Measurements from ENCODE around the gene VSTM2B.

The VSTM2B gene

GRCh38 chr19:29612801-29613595, 87.2 kb downstream of the VSTM2B start:
- H3K4me2 ChIP-seq, result peak overlapping the region; percentile 78; the same call in 1 of the 2 replicates
- no peaks in the 10 kb centered on the region for H4K20me1 ChIP-seq
- H3K27ac ChIP-seq, result no peak overlapping the region
- H3K9me3 ChIP-seq, result no peaks in the 10 kb centered on the region
- no peak for TF ChIP-seq Cebpa-rat (IDR thresholded peaks at IDR 0.05)
- H3K9ac ChIP-seq, result 0 out of 2 replicates have a peak overlapping the region, but pooled peaks have one; percentile 50
- no peak overlapping the region for H3K4me3 ChIP-seq
- H3K36me3 ChIP-seq, result peaks cover 80% of the 10 kb centered on the region
- H3K27me3 ChIP-seq, result no peaks in the 10 kb centered on the region
- peaks cover 66% of the 10 kb centered on the region for H3K4me1 ChIP-seq

DNA sequence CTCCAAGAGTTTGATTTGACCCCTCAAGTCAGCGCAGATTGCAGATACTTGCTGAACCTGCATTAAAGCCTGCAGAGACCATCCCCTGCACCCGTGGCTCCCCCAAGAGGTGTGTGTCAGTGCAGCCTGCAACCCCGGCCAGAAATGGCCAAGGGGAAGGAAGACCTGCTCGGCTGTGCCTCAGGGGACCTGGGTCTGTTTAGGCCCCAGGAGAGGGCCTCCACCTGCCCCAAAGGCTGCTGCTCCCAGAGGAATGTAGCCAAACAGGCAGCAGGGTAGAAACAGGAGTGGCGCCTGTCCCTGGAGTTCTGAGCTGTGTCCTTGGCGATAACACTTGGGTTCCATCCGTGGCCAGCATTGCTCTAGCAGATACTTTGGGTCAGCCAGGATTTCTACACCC, 88.3 kb downstream of the VSTM2B start:
- Histone ChIP-seq H3K4me3 (no peak overlapping the region), H4K20me1 (no peaks in the 10 kb centered on the region), H3K27me3 (no peaks in the 10 kb centered on the region), H3K9me3 (no peaks in the 10 kb centered on the region), H3K9ac (peak overlapping the region; percentile 50; the same call in 1 of the 2 replicates), H3K4me2 (peak overlapping the region; percentile 78), H3K4me1 (peaks cover 76% of the 10 kb centered on the region), H3K27ac (peak overlapping the region; percentile 41; the same call in 1 of the 2 replicates), H3K36me3 (peaks cover 73% of the 10 kb centered on the region)
- TF ChIP-seq Cebpa-rat (IDR thresholded peaks at IDR 0.05), result no peak
